NCI-H1105 (cell line): ENCODE data around the gene PCDHB11.
"Not testable (repeated sequence)": the region's sequence is repeated elsewhere in the genome, so short reads cannot be mapped to it uniquely, and the experiment has no call there.

Experiments
- DNase-seq: peaks from one replicate; lab custom pipeline; 2025; lab: John Stamatoyannopoulos, UW

Gene PCDHB11

GRCh38 chr5:141241496-141241895 lies 42.1 kb downstream of the PCDHB11 start:
- no peak for DNase-seq

- no peak for DNase-seq
These were observed 45.9 kb downstream of the PCDHB11 start, which contains the start of gene PCDHB15 for GRCh38 chr5:141245250-141245717. Gene PCDHB15, plus strand, starts transcription at chr5:141245395. Its CDS starts 184 bp downstream, at chr5:141245579.

- not testable (repeated sequence) for DNase-seq
These were observed 47.5 kb downstream of the PCDHB11 start for GRCh38 chr5:141246971-141247370.

- not testable (repeated sequence) for DNase-seq
These were observed 48.0 kb downstream of the PCDHB11 start for GRCh38 chr5:141247434-141247833.

GRCh38 chr5:141250576-141250975 lies 51.1 kb downstream of the PCDHB11 start:
- DNase-seq, result no peak
